GM21390 (cell line): ENCODE results near the gene MSL3B.

Experiments
- ATAC-seq: cut with Tn5 transposase; IDR thresholded peaks from one replicate; pipeline ENCODE4 v1.9.1; 2021; ENCODE audit not compliant: unreplicated experiment

MSL3B gene

GRCh38 chr2:233835230-233836186, 32.7 kb downstream of the MSL3B start:
- ATAC-seq: no peak

- ATAC-seq: no peak
Measured at GRCh38 chr2:233833345-233833744, 34.8 kb downstream of the MSL3B start.

GRCh38 chr2:233832869-233833311, 35.3 kb downstream of the MSL3B start:
- no peak for ATAC-seq

GRCh38 chr2:233832414-233832813, 35.8 kb downstream of the MSL3B start:
- no peak for ATAC-seq

GRCh38 chr2:233831861-233832260, 36.3 kb downstream of the MSL3B start:
- no peak for ATAC-seq

- ATAC-seq: no peak
Measured at GRCh38 chr2:233831011-233831721, 37.0 kb downstream of the MSL3B start.

DNA sequence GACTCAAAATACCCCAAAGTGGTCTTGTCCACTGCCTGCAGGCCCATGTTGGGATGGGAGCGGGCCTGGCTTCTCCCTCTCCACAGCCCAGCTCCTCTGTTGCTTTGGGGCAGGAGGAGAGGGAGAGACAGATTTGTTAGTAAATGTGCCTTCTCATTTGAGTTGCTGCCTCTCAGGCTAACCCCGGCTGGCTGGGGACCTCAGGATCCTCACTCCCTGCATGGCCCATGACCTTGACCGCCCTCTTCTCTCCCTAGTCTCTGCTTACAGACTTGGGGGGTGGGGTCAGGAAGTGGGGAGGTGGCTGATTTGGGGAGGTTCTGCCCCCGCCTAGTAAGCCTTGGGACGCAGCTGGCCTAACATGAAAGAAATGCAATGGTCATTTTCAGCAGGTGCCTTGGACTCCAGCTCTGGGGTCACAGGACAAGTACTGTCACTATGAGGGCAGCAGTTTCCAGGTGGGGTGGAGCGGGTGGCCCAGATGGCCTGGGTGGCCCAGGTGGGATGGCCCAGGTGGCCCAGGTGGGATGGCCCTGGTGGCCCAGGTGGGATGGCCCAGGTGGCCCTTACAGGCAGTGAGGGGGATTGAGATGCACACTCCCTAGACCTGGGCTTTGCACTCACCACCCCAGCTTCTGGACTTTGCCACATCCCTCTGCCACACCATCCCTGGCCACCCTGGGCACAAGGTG, 37.9 kb downstream of the MSL3B start:
- no peak for ATAC-seq

- ATAC-seq: no peak
Measured at GRCh38 chr2:233829193-233830110, 38.7 kb downstream of the MSL3B start.

DNA sequence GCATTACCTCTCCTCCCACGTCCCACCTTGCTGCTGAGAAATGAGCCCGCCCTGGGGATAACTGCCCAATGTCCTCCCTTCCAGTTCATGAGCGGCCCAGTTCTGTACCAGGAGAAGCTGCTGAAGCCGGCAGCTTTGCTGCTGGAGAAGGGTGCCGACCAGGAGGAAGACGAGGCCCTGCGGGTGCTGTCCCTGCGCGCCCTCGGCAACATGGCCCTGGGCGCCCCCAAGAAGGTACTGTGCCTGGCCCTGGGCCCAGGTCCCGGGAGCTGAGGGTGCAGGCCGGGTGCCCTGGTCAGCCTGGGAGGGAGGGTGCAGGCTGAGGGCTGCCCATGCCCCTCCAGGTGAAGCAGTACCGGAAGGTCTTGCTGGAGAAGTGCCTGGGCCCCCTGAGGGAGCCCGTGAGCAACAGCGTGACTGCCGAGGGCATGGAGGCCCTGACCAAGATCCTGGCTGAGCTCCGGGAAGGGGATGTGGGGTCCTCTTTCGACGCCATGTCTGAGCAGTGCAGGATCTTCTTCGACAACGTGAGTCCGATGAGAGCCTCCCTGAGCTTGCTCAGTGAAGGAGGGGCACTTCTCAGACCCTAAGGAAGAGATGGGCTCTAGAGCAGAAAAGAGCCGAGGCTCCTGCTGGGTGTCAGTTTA, 39.5 kb downstream of the MSL3B start:
- ATAC-seq: no peak

DNA sequence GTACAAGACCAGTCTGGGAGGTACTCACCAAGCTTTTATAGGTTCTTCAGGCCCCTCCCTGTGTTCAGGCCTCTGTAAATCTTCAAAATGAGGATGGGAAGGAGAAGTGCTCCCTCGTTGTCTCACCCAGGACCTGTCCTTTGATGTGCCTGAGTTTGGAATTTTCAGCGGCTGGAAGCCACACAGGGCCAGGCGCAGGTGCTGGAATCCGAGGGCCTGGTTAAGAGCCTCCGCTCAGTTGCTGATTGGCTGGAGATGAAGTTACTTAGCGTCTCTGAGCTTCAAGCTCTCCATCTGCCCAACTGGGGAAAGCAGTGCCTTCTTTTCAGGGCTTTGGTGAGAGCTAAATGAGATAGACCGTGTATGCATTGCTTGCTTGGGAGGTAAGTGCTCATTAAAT, 43.8 kb downstream of the MSL3B start:
- no peak for ATAC-seq

DNA sequence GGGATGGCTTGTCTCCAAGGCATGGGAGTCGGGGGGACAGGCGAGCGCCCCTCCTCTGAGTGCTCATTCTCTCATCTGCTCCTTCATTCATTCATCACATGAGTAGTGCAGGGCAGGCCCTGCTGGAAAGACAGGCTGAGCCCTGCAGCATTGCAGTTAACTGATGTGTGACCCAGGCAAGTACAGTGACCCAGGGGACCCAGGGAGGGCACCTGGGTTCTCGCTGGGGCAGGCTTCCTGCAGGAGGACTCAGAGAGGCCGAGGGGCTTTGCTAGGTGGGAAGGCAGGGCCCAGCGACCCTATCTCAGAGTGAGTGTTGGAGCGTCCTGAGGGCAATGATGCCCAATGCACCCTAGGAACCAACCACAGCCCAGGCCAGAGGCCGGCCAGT, 44.5 kb downstream of the MSL3B start:
- ATAC-seq: no peak

DNA sequence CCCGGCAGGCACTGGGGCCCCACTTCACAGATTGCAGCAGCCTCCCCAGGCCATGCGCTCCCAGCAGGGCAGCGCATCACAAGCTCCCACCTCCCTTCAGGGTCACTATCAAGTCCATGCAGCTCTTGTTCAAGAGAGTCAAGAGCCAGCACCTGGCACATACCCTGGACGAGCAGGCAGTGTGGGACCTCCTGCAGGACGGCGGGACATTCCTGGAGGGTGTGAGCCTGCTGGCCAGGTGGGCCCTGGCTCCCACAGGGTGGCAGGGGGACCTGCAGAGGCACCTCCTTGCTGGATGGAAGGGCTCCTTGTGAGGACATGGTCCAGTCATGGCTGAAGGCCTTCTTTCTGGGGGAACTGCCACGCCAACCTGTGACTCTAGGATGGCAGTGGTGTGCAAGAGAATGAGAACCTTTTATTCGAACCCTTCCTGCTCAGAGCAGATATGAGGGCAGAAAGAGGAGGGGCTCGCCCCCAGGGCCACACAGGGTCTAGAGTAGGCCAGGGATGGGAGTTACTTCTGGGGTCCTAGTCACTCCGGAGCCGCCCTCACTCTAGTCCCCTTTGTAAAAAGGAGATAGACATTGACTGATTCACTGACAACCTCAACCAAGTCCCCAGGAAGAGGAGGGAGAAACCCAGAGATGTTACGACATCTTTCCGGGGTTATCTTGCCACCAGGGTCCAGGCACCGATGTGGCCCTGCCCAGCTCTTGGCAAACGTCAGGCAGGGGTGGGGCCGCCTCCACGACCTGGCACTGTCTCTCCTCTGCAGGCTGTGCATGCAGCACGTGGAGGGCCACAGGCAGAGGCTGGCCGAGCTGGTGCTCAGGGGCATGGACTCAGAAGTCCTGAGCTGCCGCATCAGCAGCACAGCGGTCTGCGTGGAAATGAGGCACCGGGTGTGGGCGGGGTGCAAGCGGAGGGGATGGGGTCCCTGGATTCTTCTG, 45.1 kb downstream of the MSL3B start:
- ATAC-seq: no peak

DNA sequence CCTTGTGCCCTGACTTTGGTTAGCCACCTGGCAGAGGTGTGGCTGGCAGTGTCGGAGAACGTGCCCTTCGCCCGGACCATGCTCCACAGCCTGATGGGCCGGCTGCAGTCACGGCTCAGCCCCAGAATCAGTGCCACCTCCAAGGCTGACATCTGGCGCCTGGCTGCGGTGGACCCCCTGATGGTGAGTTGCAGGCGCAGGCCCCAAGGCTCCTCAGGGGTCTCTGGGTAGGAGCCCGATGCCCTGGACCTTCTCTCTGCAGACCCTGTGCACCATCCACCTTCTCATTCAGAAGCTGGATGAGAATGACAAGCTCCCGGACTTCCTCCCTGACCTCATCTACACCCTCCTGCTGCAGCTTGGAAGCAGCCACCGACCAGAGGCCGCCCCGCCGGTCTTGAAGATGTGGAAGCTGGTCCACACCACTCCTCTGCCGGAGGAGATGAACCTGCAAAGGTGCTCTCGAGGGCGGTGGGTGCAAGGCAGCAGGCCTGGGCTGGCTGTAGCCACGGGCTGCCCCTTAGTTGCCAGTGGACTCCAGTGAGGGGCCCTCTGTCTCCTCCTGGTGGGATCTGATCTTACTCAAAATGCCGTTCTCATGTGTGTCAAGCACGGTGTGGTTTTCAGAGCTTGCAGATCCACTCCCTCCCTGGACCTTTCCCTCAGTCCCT, 46.0 kb downstream of the MSL3B start:
- ATAC-seq: no peak

DNA sequence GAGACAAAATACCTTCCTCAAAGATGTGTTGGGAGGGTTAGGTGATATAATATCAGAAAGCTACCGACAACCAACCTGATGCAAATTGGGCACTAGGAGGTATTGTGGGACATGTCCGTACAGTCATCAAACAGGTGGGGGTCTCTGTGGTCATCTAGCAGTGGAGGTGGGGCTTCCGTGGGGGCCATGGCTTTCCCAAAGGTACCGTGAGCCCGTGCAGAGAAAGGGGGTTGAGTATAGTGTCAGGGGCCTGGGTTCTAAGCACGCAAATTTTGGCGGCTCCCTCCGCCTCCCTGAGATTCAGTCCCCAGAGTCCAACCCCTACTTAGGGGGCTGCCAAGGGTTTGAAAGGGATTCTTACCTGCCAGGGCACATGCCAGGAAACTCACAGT, 46.5 kb downstream of the MSL3B start:
- no peak for ATAC-seq

GRCh38 chr2:233821196-233821595, 47.0 kb downstream of the MSL3B start:
- ATAC-seq: no peak

DNA sequence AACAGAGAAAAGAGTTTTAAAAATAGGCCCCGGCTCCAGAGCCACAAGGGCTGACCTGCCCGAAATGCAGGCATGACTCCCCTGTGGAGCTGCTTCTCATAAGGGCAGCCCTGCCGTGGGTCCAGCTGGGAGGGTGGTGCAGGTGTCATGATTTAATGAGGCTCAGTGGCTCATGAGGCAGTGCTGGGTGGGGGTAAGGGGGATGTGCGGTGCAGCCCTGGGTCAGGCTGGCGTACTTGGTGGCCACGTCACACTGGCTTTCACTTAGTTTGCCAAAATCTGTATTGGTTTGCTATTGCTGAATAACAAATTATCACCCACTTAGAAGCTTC, 47.4 kb downstream of the MSL3B start:
- ATAC-seq: no peak

GRCh38 chr2:233819884-233820773, 48.1 kb downstream of the MSL3B start:
- ATAC-seq: no peak
